ENCODE data around the gene LRIT1. TPM values are rescaled to one million over a fixed set of nuclear protein-coding genes. Genes with fewer than 3 reads are reported as not detected.

LRIT1 gene
- total RNA-seq, 2 experiments from 2014 or later: not detected

DNA sequence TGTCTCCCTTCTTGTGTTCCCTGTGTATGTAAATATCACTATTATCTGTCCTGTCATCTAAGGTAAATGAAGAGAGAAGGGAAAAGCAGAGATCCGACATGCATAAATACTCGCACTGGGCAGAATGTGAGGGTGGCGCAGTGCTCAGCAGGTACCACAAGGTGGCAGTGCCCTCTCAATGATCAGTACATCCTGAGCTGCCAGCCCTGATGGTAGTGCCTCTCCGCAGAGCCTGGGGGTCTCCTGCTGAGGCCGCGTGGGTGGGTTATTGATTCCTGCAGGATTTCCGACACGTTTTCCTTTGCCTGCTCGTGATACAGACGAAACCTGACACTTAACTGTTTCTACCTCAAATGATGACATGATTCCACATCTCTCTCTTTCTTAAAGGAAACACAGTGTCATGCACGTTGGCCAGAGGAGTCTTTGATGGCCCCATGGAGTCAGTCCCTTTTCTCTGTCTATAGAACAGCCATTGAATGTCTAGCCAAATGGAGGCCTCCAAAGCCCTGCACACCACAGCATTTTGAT, 23.3 kb upstream of the LRIT1 start:
- H3K4me3 Mint-ChIP-seq: no peak overlapping the region

DNA sequence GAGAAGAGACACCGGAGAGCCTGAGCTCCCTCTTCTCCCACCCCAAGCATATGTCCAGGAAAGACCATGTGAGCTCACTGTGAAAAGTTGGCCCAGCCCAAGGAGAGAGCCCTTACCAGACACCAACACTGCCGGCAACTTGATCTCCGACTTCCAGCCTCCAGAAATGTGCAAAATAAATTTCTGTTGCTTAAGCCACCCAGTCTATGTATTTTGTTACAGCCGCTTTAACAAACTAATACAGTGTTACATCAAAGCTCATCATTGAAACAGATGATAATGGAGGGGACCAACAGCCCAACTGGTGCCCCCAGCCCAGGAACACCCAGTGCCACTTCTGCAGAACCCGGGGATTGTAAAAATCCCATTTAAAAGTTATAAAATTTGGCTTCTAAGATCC, 22.4 kb upstream of the LRIT1 start:
- no peak for DNase-seq
- intact Hi-C loops (cut with micrococcal nuclease): no loop called here
- Mint-ChIP-seq H3K4me1 (ENCODE audit: low read depth) (peaks cover 24% of the 10 kb centered on the region), H3K9me3 (no peaks in the 10 kb centered on the region), H3K36me3 (no peaks in the 10 kb centered on the region), H3K27ac (no peak overlapping the region), H3K4me3 (no peak overlapping the region), H3K27me3 (peaks cover 17% of the 10 kb centered on the region)
- POLR2A ChIA-PET: no interaction called here
- CTCF ChIA-PET: interaction anchor here (1.0 to 12.0 kb wide), 11 partner anchors 9 to 286 kb away, joined by 3 to 336 read pairs (median 7); partner anchors contain the start of gene CCSER2

More for the DNA sequence above, 23.3 kb upstream of the LRIT1 start:
- H3K9me3 Mint-ChIP-seq: no peaks in the 10 kb centered on the region
- H3K36me3 Mint-ChIP-seq: no peaks in the 10 kb centered on the region
- ChIA-PET POLR2A (no interaction called here), CTCF (interaction anchor here (0.6 to 12.0 kb wide), 23 partner anchors 8 to 451 kb away, joined by 3 to 336 read pairs (median 4); partner anchors contain the start of gene CCSER2)
- no peak overlapping the region for H3K27ac Mint-ChIP-seq
- peak; percentile 80 for DNase-seq
- intact Hi-C loops (cut with micrococcal nuclease): loop anchor here (5.0 kb wide), 1 partner anchor 168 kb away; no protein-coding TSS in a partner anchor
- peaks cover 17% of the 10 kb centered on the region for H3K27me3 Mint-ChIP-seq
- peaks cover 28% of the 10 kb centered on the region for H3K4me1 Mint-ChIP-seq (ENCODE audit: low read depth)

DNA sequence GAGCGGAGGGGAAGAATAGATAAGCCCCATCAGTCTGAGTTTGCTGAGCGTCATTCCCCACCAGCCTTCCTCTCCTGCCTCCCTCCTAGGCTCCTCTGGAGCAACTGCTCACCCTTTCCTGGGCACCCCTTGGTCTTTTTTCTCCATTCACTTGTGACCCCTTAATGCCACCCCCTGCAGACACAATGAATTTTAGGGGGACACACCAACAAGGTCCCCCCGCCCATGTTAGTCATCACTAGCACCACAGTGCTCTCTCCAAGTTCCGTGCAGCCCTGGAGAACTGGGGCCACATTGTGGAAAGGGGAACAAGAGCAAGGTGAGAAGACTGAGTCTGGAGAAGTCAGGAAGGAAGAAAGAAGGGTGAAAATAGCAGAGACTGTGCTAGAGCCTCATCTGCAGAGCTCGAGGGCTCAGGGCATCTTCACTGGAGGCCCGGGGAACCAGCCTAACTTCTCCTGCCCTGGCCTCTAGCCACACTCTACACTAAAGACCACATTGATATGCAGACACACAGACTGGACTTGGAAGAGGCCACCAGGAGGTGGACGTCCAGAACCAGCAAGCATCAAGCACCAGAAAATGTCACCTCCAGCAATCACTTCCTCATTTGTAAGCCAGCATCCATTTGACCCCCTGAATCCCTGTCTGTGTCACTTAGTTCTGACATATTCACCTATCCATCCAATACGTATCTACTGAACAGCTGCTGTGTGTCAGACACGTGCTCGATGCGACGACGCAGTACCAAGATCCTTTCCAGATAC, 21.0 kb upstream of the LRIT1 start:
- ChIA-PET CTCF (interaction anchor here (1.1 to 12.0 kb wide), 3 partner anchors 114 to 274 kb away, joined by 3 to 336 read pairs (median 7); no protein-coding TSS in a partner anchor), POLR2A (no interaction called here)
- peaks cover 15% of the 10 kb centered on the region for H3K4me1 Mint-ChIP-seq (ENCODE audit: low read depth)
- peaks cover 17% of the 10 kb centered on the region for H3K27me3 Mint-ChIP-seq
- no peak overlapping the region for H3K4me3 Mint-ChIP-seq
- intact Hi-C loops (cut with micrococcal nuclease): no loop called here
- no peak for DNase-seq
- H3K9me3 Mint-ChIP-seq: no peaks in the 10 kb centered on the region
- no peak overlapping the region for H3K27ac Mint-ChIP-seq
- no peaks in the 10 kb centered on the region for H3K36me3 Mint-ChIP-seq

DNA sequence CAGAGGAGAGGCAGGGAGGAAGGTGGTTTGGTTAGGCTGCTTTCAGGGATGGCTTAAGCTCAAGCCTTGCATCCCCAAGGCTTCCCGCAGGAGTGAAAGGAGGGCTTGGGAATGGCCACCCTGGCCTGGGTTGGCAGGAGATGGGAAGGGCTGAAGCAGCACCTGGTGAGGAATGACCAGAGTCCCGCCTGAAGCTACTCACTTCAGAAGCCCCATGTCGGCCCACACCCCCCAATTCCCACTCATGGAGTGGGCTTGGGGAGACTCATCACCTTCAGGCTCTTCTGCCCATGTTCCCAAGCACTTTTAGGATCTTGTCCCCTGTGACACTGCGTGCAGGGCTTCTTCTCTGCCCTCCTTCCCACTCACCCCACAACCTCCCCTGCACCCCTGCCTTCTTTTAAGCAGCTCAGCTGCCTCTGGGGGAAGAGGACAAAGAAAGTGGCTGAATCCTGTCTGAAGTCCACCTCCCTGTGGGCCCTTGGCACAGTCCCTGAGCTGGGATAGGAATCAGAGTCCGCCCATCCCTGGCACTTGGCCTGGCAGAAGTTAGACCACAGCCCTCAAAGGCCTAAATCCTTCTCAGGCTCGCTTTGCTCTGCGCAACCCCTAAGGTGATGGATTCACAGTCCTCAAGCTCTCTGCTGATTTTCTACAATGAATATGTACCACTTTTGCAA, 20.0 kb upstream of the LRIT1 start:
- H3K27me3 Mint-ChIP-seq: peaks cover 20% of the 10 kb centered on the region
- POLR2A ChIA-PET: no interaction called here
- no peaks in the 10 kb centered on the region for H3K36me3 Mint-ChIP-seq
- CTCF ChIA-PET: interaction anchor here (1.1 to 12.0 kb wide), 2 partner anchors 168 to 275 kb away, joined by 4 to 336 read pairs; no protein-coding TSS in a partner anchor
- peaks cover 12% of the 10 kb centered on the region for H3K4me1 Mint-ChIP-seq (ENCODE audit: low read depth)
- intact Hi-C loops (cut with micrococcal nuclease): no loop called here
- H3K27ac Mint-ChIP-seq: no peak overlapping the region
- DNase-seq: no peak
- no peaks in the 10 kb centered on the region for H3K9me3 Mint-ChIP-seq
- H3K4me3 Mint-ChIP-seq: no peak overlapping the region

DNA sequence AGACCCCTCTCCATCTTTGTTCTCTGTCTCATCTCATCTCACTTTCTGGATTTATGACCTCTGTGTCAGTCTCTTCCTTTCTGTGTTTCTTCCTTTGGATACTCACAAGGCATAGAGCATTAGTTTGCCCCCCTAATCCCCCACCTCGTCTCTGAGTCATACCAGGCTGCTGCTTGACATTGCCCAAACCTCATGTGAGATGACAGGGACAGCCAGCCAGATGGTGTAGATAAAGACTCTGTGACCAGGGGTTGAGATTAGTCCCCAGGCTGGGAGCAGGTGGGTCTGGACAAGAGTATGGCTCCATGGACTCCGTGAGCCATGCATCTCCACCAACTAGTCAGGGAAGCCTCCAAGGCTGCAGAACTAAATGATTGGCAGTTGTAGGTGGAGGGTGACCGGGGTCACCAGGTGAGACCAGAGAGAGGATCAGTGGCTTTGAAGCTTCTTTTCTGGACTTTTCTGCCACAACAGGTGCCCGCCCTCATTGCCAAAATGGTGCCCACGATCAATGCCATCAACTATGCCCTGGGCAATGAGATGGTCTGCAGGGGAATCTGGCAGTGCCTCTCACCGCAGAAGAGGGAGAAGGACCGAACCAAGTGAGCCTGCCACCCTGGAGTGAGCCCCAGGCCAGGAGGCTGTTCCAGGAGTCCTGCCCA, 16.8 kb upstream of the LRIT1 start:
- Mint-ChIP-seq H3K36me3 (no peaks in the 10 kb centered on the region), H3K4me3 (no peak overlapping the region), H3K27me3 (peaks cover 12% of the 10 kb centered on the region), H3K4me1 (ENCODE audit: low read depth) (peaks cover 2% of the 10 kb centered on the region), H3K27ac (no peak overlapping the region), H3K9me3 (no peaks in the 10 kb centered on the region)
- CTCF ChIA-PET: interaction anchor here (1.1 to 1.7 kb wide), 3 partner anchors 34 to 110 kb away, joined by 4 to 11 read pairs (median 4); no protein-coding TSS in a partner anchor
- POLR2A ChIA-PET: no interaction called here
- intact Hi-C loops (cut with micrococcal nuclease): loop anchor here (5.0 kb wide), 1 partner anchor 116 kb away; no protein-coding TSS in a partner anchor
- DNase-seq: no peak

DNA sequence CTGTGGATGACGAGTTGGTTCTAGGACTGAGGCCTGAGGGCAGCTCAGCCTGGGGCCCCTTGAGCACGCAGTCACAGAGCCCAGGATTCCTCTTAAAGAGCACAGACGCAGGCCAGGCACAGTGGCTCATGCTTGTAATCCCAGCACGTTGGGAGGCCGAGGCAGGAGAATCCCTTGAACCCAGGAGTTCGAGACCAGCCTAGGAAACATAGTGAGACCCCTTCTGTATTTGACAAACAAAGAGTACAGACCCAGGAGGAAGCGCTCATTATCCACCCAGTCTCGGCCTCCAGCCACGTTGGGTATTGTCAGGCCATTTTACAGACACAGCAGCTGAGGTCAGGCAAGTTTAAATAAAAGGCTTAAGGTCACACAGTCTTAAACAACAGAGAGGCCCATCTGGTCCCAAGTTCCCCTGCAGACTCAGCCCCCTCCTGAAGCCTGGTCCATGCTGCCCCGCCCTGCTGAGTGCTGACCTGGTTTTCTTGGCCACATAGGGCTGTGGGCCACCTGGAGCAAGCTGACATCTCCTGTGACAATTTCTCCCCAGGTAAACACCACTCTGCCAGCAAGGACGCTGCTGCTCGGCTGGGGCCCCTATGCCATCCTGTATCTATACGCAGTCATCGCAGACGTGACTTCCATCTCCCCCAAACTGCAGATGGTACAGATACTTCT, 16.1 kb upstream of the LRIT1 start:
- Mint-ChIP-seq H3K9me3 (no peaks in the 10 kb centered on the region), H3K27me3 (peaks cover 9% of the 10 kb centered on the region), H3K4me3 (no peak overlapping the region), H3K4me1 (ENCODE audit: low read depth) (peaks cover 2% of the 10 kb centered on the region), H3K36me3 (no peaks in the 10 kb centered on the region), H3K27ac (no peak overlapping the region)
- DNase-seq: no peak
- intact Hi-C loops (cut with micrococcal nuclease): loop anchor here (5.0 kb wide), 1 partner anchor 115 kb away; no protein-coding TSS in a partner anchor
- CTCF ChIA-PET: interaction anchor here (0.7 to 2.1 kb wide), 21 partner anchors 9 to 292 kb away, joined by 3 to 12 read pairs (median 4); partner anchors contain the start of genes CCSER2 and LRIT1
- POLR2A ChIA-PET: no interaction called here

DNA sequence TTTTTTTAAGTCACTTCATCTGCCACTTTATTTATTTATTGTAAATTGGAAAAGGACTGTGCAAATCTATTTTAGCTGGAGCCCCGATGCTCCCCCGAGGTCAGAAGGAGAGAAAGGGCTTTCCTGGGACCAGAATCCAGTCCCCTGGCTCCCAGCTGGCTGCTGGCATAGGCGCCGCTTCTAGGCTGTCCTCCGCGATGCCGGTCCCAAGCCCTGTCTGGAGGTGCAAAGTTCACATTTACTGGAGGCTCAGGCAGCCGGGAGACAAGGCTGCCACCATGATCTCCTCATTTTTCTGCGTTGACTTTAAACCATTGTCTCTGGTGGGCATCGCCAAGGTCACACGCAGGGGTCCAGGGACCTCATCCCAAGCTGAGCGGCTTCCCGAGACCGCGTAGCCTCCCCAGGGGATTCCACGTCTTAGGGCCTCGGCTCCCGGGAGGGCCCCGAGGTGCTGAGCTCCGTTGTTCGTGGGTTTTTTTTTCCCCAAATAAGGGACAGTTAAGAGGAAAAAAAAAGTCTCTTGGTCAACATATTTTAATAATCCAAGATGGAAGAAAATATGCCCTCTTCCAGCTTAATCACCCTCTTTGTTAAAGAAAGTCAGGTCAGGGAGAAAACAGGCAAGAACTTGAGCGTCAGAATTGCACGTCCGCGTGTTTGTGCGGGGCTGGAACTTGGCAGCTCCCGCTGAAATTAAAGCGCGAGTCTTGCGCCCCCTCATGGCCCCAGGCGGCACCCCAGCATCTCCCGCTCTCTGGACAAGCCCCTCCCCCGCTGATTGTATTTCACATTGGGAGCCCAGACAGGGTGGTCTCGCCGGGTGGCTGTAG, 15.4 kb upstream of the LRIT1 start:
- peaks cover 9% of the 10 kb centered on the region for H3K27me3 Mint-ChIP-seq
- no peak overlapping the region for H3K27ac Mint-ChIP-seq
- H3K4me3 Mint-ChIP-seq: no peak overlapping the region
- H3K36me3 Mint-ChIP-seq: no peaks in the 10 kb centered on the region
- intact Hi-C loops (cut with micrococcal nuclease): loop anchor here (5.0 kb wide), 1 partner anchor 114 kb away; no protein-coding TSS in a partner anchor
- peak; percentile 71 for DNase-seq
- POLR2A ChIA-PET: no interaction called here
- no peaks in the 10 kb centered on the region for H3K9me3 Mint-ChIP-seq
- CTCF ChIA-PET: interaction anchor here (0.7 to 2.1 kb wide), 23 partner anchors 8 to 292 kb away, joined by 3 to 12 read pairs (median 4); partner anchors contain the start of genes CCSER2 and LRIT1
- peaks cover 2% of the 10 kb centered on the region for H3K4me1 Mint-ChIP-seq (ENCODE audit: low read depth)

DNA sequence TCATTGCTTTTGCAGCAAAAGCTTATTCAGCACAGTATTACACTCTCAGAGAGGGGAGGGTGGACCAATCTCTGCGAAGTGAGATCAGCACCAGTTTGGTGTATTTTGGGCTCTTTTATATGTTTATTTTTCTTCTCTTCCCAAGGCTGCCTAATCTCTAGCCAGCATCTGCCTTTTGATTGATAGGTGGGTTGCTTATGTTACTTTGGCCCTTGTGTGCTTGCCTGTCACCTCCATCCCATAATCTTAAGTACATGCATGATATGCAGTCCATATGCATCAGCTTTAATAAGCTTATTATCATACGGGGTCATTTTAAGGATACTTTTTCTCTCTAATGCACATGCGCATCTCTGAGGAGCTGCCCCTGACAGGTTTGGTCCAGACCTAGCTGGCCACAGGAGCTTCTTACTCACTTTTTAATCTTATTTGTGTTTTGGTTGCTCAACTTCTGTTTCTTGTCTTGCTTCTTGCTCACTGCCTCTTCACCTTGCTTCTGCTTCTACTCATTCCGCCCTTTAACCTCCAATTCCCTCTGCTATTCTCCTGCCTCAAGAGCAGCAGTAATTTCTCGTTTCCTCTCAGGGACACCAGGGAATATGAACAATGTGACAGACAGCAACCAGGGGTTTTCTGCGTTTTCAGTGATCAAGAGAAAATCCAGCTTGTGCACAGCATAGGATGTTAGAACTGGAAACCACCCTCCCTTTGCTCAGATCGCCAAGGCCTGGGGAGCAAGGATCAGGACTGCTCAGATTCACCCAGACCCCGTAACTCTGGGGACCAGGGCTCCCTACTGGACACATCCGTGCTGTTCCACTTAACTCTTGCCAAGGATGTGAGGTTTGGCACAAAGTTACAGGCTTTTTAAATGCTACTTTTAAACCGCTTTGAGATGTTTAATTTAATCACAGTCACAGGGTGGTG, 13.5 kb upstream of the LRIT1 start:
- Mint-ChIP-seq H3K27me3 (peaks cover 4% of the 10 kb centered on the region), H3K27ac (no peak overlapping the region), H3K9me3 (no peaks in the 10 kb centered on the region), H3K4me3 (no peak overlapping the region), H3K36me3 (no peaks in the 10 kb centered on the region), H3K4me1 (ENCODE audit: low read depth) (peaks cover 2% of the 10 kb centered on the region)
- no peak for DNase-seq
- CTCF ChIA-PET: interaction anchor here (0.8 to 1.0 kb wide), 2 partner anchors 9 to 282 kb away, joined by 3 to 5 read pairs; no protein-coding TSS in a partner anchor
- intact Hi-C loops (cut with micrococcal nuclease): loop anchor here (5.0 kb wide), 1 partner anchor 113 kb away; no protein-coding TSS in a partner anchor
- POLR2A ChIA-PET: no interaction called here

DNA sequence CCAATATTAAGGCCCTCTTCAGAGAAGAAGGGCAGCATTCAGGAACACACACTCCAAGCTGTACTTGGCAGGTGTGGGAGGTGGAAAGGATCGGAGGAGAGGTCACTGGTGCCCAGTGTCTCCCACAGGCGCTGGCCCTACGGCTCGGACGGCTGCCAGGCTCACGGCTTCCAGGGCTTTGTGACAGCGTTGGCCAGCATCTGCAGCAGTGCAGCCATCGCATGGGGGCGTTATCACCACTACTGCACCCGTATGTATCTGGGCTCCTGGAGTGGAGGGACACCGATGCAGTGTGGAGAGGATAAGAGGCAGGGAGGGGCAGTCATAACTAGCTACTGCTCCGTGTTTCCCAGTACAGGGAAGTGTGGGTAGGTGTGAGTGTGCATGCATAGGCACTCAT, 7.4 kb upstream of the LRIT1 start:
- Mint-ChIP-seq H3K27ac (no peak overlapping the region), H3K36me3 (no peaks in the 10 kb centered on the region), H3K9me3 (no peaks in the 10 kb centered on the region), H3K4me3 (no peak overlapping the region), H3K27me3 (peaks cover 2% of the 10 kb centered on the region), H3K4me1 (ENCODE audit: low read depth) (no peaks in the 10 kb centered on the region)
- intact Hi-C loops (cut with micrococcal nuclease): no loop called here
- DNase-seq: no peak
- ChIA-PET CTCF (interaction anchor here (1.6 kb wide), 1 partner anchor 16 kb away, joined by 7 read pairs; no protein-coding TSS in a partner anchor), POLR2A (no interaction called here)

DNA sequence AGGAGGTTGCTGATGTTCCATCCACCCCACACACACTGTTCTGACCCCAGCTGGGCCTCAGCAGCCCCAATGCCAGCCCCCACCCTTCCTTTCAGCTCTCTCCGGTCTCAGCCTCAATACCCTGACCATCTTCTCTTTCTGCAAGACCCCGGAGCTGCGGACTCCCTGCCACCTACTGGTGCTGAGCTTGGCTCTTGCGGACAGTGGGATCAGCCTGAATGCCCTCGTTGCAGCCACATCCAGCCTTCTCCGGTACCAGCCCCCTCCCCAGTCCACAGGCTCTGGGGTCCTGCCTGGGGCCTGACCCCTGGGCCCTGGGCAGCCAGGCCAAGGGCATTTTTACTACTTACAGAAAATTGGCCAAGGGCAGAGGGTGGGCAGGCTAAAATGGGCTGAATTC, 6.2 kb upstream of the LRIT1 start:
- intact Hi-C loops (cut with micrococcal nuclease): no loop called here
- H3K9me3 Mint-ChIP-seq: no peaks in the 10 kb centered on the region
- no peak overlapping the region for H3K4me3 Mint-ChIP-seq
- DNase-seq: no peak
- H3K36me3 Mint-ChIP-seq: no peaks in the 10 kb centered on the region
- peaks cover 2% of the 10 kb centered on the region for H3K27me3 Mint-ChIP-seq
- ChIA-PET POLR2A (no interaction called here), CTCF (no interaction called here)
- no peaks in the 10 kb centered on the region for H3K4me1 Mint-ChIP-seq (ENCODE audit: low read depth)
- no peak overlapping the region for H3K27ac Mint-ChIP-seq
